ENCODE data around the gene CLCN5.

GRCh38 chrX:49878834-49879655 lies 43.4 kb upstream of the CLCN5 start, which contains the start of gene USP27X:
- TF ChIP-seq CTCF (IDR thresholded peaks at IDR 0.05): peak in 2 of 3 experiments; percentile 26 to 38
- TF ChIP-seq POLR2AphosphoS5 (IDR thresholded peaks at IDR 0.05; ENCODE audit: insufficient read depth in 1 of 2, low read depth in 1 of 2): peak in 1 of 2 donors; percentile 42
- TF ChIP-seq POLR2A (IDR thresholded peaks at IDR 0.05): peak in 1 of 2 donors; percentile 12
